Nephron progenitor cell (in vitro differentiated cells): ENCODE data around the gene ZCCHC18.
A peak's percentile ranks its signal among the peaks of the same experiment; 100 is the strongest.

ENCODE experiments used
- DNase-seq: peaks from one replicate; pipeline ENCODE4 v3.0.0; 2021
- H3K27ac Mint-ChIP-seq: 2 replicates; pipeline ENCODE4 v1.8.0; 2021; ENCODE audit warnings: mild to moderate bottlenecking, moderate library complexity, mixed read lengths
- H3K27me3 Mint-ChIP-seq: 2 replicates; pipeline ENCODE4 v1.8.0; 2021; ENCODE audit warnings: mild to moderate bottlenecking, low read depth, mixed read lengths; ENCODE audit not compliant: poor library complexity
- H3K36me3 Mint-ChIP-seq: 2 replicates; pipeline ENCODE4 v1.8.0; 2021; ENCODE audit warnings: low read depth, mixed read lengths
- H3K4me1 Mint-ChIP-seq: 2 replicates; pipeline ENCODE4 v1.8.0; 2021; ENCODE audit warnings: mixed read lengths
- H3K4me3 Mint-ChIP-seq: 2 replicates; pipeline ENCODE4 v1.8.0; 2021; ENCODE audit warnings: mild to moderate bottlenecking, moderate library complexity, mixed read lengths
- H3K9me3 Mint-ChIP-seq: 2 replicates; pipeline ENCODE4 v1.8.0; 2021; ENCODE audit warnings: mild to moderate bottlenecking, moderate library complexity, mixed read lengths
- CTCF ChIP-seq: fragments of 200-600 bp; sonication (generic); IDR thresholded peaks from 2 replicates; pipeline ENCODE4 v1.5.0; 2021; ENCODE audit warnings: antibody characterized with exemption

Gene ZCCHC18

GRCh38 chrX:104137496-104137895 is 25.2 kb downstream of the ZCCHC18 start:
- no peak for DNase-seq
- H3K27ac Mint-ChIP-seq, result no peak overlapping the region
- H3K4me3 Mint-ChIP-seq, result no peak overlapping the region
- H3K4me1 Mint-ChIP-seq, result no peaks in the 10 kb centered on the region
- peaks cover 26% of the 10 kb centered on the region for H3K9me3 Mint-ChIP-seq
- TF ChIP-seq CTCF, result no peak
- no peaks in the 10 kb centered on the region for H3K27me3 Mint-ChIP-seq
- no peaks in the 10 kb centered on the region for H3K36me3 Mint-ChIP-seq

- Mint-ChIP-seq H3K36me3 (no peaks in the 10 kb centered on the region), H3K27me3 (peaks cover 14% of the 10 kb centered on the region), H3K4me1 (no peaks in the 10 kb centered on the region), H3K9me3 (peaks cover 48% of the 10 kb centered on the region), H3K4me3 (no peak overlapping the region), H3K27ac (no peak overlapping the region)
- DNase-seq, result no peak
- TF ChIP-seq CTCF, result no peak
These were observed 28.9 kb downstream of the ZCCHC18 start for GRCh38 chrX:104141087-104141760.

GRCh38 chrX:104151037-104151436 is 38.7 kb downstream of the ZCCHC18 start:
- H3K4me3 Mint-ChIP-seq, result no peak overlapping the region
- TF ChIP-seq CTCF, result no peak
- no peak for DNase-seq
- no peaks in the 10 kb centered on the region for H3K36me3 Mint-ChIP-seq
- no peak overlapping the region for H3K27ac Mint-ChIP-seq
- H3K4me1 Mint-ChIP-seq, result peaks cover under 1% of the 10 kb centered on the region
- peaks cover 12% of the 10 kb centered on the region for H3K27me3 Mint-ChIP-seq
- peaks cover 23% of the 10 kb centered on the region for H3K9me3 Mint-ChIP-seq

GRCh38 chrX:104156630-104157529 is 44.6 kb downstream of the ZCCHC18 start, which contains the start of gene SLC25A53:
Gene SLC25A53, minus strand, starts transcription at chrX:104157009. Its CDS starts 51,752 bp downstream, at chrX:104105257.
- H3K4me1 Mint-ChIP-seq, result peaks cover 7% of the 10 kb centered on the region
- no peak for TF ChIP-seq CTCF
- peak within 1 kb of the TSS; percentile 100 for H3K27ac Mint-ChIP-seq
- H3K9me3 Mint-ChIP-seq, result peaks cover 30% of the 10 kb centered on the region
- peak within 1 kb of the TSS; percentile 94 for H3K4me3 Mint-ChIP-seq
- no peaks in the 10 kb centered on the region for H3K36me3 Mint-ChIP-seq
- peaks cover 12% of the 10 kb centered on the region for H3K27me3 Mint-ChIP-seq
- peak; percentile 73 for DNase-seq
